CD14-positive monocyte (primary cell): ENCODE data around the gene UFSP2. TPM values are rescaled to one million over a fixed set of nuclear protein-coding genes. Genes with fewer than 3 reads are reported as not detected.

Source experiments
- DNase-seq, 3 donors: peaks; one replicate each; pipeline ENCODE4 v3.0.0-alpha.2; 2011 to 2022
- H2AFZ ChIP-seq: 2 replicates; pipeline ENCODE4 v1.6.0; 2012; ENCODE audit warnings: mild to moderate bottlenecking, low read depth, low read length, inconsistent platforms; ENCODE audit not compliant: insufficient read depth, poor library complexity, severe bottlenecking
- H3K27ac ChIP-seq, 2 donors: 1 replicate in 1 of 2; 2 replicates in 1 of 2; pipeline ENCODE4 v1.5.1; 2012 to 2013; ENCODE audit warnings: low read length in 2 of 2, control low read depth in 1 of 2, inconsistent platforms in 1 of 2, low read depth in 1 of 2, mild to moderate bottlenecking in 1 of 2
- H3K27me3 ChIP-seq, 2 donors: one replicate each; pipeline versions ENCODE4 v1.6.0 to v1.6.1; 2011 to 2013; ENCODE audit warnings: low read length in 2 of 2; ENCODE audit not compliant: control insufficient read depth in 2 of 2, insufficient read depth in 2 of 2
- H3K36me3 ChIP-seq, 2 donors: replicated peaks in 1 of 2; 1 replicate in 1 of 2; 2 replicates in 1 of 2; pipeline versions ENCODE4 v1.5.1 to v1.6.1; 2012 to 2013; ENCODE audit warnings: low read length in 2 of 2, control low read depth in 1 of 2, inconsistent platforms in 1 of 2, mild to moderate bottlenecking in 1 of 2; ENCODE audit not compliant: insufficient read depth in 2 of 2, control insufficient read depth in 1 of 2
- H3K4me1 ChIP-seq, 2 donors: 1 replicate in 1 of 2; 2 replicates in 1 of 2; pipeline versions ENCODE4 v1.5.1 to v1.6.1; 2012 to 2013; ENCODE audit warnings: low read length in 2 of 2, control low read depth in 1 of 2, inconsistent platforms in 1 of 2, mild to moderate bottlenecking in 1 of 2, moderate library complexity in 1 of 2; ENCODE audit not compliant: insufficient read depth in 2 of 2, control insufficient read depth in 1 of 2
- H3K4me2 ChIP-seq: replicated peaks from 2 replicates; pipeline ENCODE3; 2012; ENCODE audit warnings: low read length, moderate library complexity, mild to moderate bottlenecking; ENCODE audit not compliant: poor library complexity, severe bottlenecking; ENCODE audit errors: extremely low read depth
- H3K4me3 ChIP-seq, 3 experiments: fragments of 200-600 bp in 1 of 3; sonication (generic) in 1 of 3; replicated peaks in 1 of 3; 1 replicate in 2 of 3; 2 replicates in 1 of 3; pipeline ENCODE4 v1.5.1; 2011 to 2013; ENCODE audit warnings: low read length in 3 of 3, mild to moderate bottlenecking in 3 of 3, control low read depth in 2 of 3, low read depth in 2 of 3, inconsistent platforms in 1 of 3, moderate library complexity in 1 of 3
- H3K79me2 ChIP-seq: 2 replicates; pipeline ENCODE4 v1.6.0; 2012; ENCODE audit warnings: mild to moderate bottlenecking, control low read depth, inconsistent platforms, low read length, moderate library complexity; ENCODE audit not compliant: insufficient read depth
- H3K9ac ChIP-seq: 2 replicates; pipeline ENCODE4 v1.6.0; 2017; ENCODE audit warnings: low read length, mild to moderate bottlenecking; ENCODE audit not compliant: insufficient read depth, poor library complexity, severe bottlenecking
- H3K9me3 ChIP-seq, 2 donors: replicated peaks in 1 of 2; 1 replicate in 1 of 2; 2 replicates in 1 of 2; pipeline versions ENCODE4 v1.5.1 to v1.6.1; 2012 to 2013; ENCODE audit warnings: low read length in 2 of 2, control low read depth in 1 of 2; ENCODE audit not compliant: control insufficient read depth in 1 of 2, insufficient read depth in 1 of 2
- H4K20me1 ChIP-seq: 2 replicates; pipeline ENCODE4 v1.6.0; 2012; ENCODE audit warnings: mild to moderate bottlenecking, low read length, control low read depth, moderate library complexity; ENCODE audit not compliant: insufficient read depth
- H3K27ac Mint-ChIP-seq, 7 donors: one replicate each; pipeline ENCODE4 v1.8.0; 2020; ENCODE audit warnings: mild to moderate bottlenecking in 7 of 7, mixed read lengths in 7 of 7, moderate library complexity in 6 of 7, inconsistent platforms in 2 of 7
- H3K27me3 Mint-ChIP-seq, 3 donors: one replicate each; pipeline ENCODE4 v1.8.0; 2021 to 2022; ENCODE audit warnings: low read depth in 3 of 3, mild to moderate bottlenecking in 3 of 3, mixed read lengths in 3 of 3, moderate library complexity in 3 of 3, inconsistent platforms in 1 of 3
- H3K36me3 Mint-ChIP-seq, 2 donors: one replicate each; pipeline ENCODE4 v1.8.0; 2020; ENCODE audit warnings: mixed read lengths in 2 of 2, inconsistent platforms in 1 of 2, mild to moderate bottlenecking in 1 of 2
- H3K4me1 Mint-ChIP-seq: one replicate; pipeline ENCODE4 v1.8.0; 2020; ENCODE audit warnings: mild to moderate bottlenecking, mixed read lengths
- H3K4me3 Mint-ChIP-seq, 2 donors: one replicate each; pipeline ENCODE4 v1.8.0; 2020; ENCODE audit warnings: mild to moderate bottlenecking in 2 of 2, mixed read lengths in 2 of 2, moderate library complexity in 1 of 2
- H3K9me3 Mint-ChIP-seq, 7 donors: one replicate each; pipeline ENCODE4 v1.8.0; 2020 to 2022; ENCODE audit warnings: mixed read lengths in 7 of 7, mild to moderate bottlenecking in 6 of 7, moderate library complexity in 6 of 7, inconsistent platforms in 2 of 7
- WGBS: methylation state at CpG from one replicate; pipeline ENCODE4 v1.1.5; 2013; ENCODE audit warnings: missing lambda C conversion rate; ENCODE audit not compliant: insufficient coverage; 5-methylcytosine and 5-hydroxymethylcytosine counted together
- intact Hi-C, 2 donors: fragments of 100-400 bp; cut with micrococcal nuclease; formaldehyde crosslinking; loops; one replicate each; pipeline versions ENCODE4 v1.15.0 to v1.15.1; 2023
- polyA plus RNA-seq, 3 donors: library from polyadenylated mRNA; depleted of rRNA in 1 of 3; unstranded in 2 of 3; stranded (reverse) in 1 of 3; fragments of 300-500 nt in 2 of 3; fragments of >200 nt in 1 of 3; fragmentation: Illumina TruSeq in 2 of 3; gene quantifications; 1 replicate in 2 of 3; 2 replicates in 1 of 3; pipeline ENCODE4 v1.2.3, GENCODE V29; 2012 to 2021
- TF ChIP-seq, protein P1 (sequence below): fragments of 200-600 bp; IDR thresholded peaks from one replicate; pipeline ENCODE4 v1.8.0; 2022; ENCODE audit warnings: antibody characterized with exemption, mild to moderate bottlenecking

Gene UFSP2
- polyA plus RNA-seq, 3 donors: 6.8 to 23.5 (median 13.8) TPM

DNA sequence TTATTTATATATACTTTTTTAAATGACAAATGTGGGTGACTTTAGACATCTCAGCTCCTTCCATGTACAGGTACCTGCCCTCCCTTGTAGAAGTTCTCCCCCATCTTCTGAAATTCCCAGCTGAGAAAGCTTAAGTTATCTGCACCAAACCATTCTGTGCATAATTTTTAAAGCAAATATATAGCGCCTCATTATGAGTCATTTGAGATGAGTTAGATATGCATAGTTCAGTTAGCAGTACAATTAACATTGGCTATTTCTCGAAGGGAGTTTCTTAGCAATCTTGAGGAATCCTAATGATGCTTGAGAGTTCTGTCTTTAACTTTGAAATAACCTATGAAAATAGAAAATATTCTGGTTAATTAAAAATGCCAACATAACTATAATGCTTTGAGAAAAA is 19.4 kb upstream of the UFSP2 start:
- Histone ChIP-seq H3K79me2 (no peaks in the 10 kb centered on the region), H4K20me1 (no peaks in the 10 kb centered on the region), H3K9ac (no peak overlapping the region), H2AFZ (no peak overlapping the region), H3K36me3 (no peaks in the 10 kb centered on the region), H3K27ac (no peak overlapping the region), H3K4me2 (no peak overlapping the region), H3K4me3 (no peak overlapping the region), H3K4me1 (no peaks in the 10 kb centered on the region), H3K9me3 (no peaks in the 10 kb centered on the region), H3K27me3 (peaks cover 3 to 7% of the 10 kb centered on the region in 2 donors)
- TF ChIP-seq, protein P1, sequence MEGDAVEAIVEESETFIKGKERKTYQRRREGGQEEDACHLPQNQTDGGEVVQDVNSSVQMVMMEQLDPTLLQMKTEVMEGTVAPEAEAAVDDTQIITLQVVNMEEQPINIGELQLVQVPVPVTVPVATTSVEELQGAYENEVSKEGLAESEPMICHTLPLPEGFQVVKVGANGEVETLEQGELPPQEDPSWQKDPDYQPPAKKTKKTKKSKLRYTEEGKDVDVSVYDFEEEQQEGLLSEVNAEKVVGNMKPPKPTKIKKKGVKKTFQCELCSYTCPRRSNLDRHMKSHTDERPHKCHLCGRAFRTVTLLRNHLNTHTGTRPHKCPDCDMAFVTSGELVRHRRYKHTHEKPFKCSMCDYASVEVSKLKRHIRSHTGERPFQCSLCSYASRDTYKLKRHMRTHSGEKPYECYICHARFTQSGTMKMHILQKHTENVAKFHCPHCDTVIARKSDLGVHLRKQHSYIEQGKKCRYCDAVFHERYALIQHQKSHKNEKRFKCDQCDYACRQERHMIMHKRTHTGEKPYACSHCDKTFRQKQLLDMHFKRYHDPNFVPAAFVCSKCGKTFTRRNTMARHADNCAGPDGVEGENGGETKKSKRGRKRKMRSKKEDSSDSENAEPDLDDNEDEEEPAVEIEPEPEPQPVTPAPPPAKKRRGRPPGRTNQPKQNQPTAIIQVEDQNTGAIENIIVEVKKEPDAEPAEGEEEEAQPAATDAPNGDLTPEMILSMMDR: no peak
- no peaks in the 10 kb centered on the region for H3K4me1 Mint-ChIP-seq
- no peaks in the 10 kb centered on the region for H3K36me3 Mint-ChIP-seq
- no peak for DNase-seq
- intact Hi-C loops: no loop called here
- no CpG with 5 or more reads among the region's 2 CpGs for WGBS
- no peak overlapping the region for H3K27ac Mint-ChIP-seq
- H3K4me3 Mint-ChIP-seq: no peak overlapping the region
- no peaks in the 10 kb centered on the region for H3K9me3 Mint-ChIP-seq
- H3K27me3 Mint-ChIP-seq: peaks cover 7 to 13% (median 9%) of the 10 kb centered on the region in 3 donors

DNA sequence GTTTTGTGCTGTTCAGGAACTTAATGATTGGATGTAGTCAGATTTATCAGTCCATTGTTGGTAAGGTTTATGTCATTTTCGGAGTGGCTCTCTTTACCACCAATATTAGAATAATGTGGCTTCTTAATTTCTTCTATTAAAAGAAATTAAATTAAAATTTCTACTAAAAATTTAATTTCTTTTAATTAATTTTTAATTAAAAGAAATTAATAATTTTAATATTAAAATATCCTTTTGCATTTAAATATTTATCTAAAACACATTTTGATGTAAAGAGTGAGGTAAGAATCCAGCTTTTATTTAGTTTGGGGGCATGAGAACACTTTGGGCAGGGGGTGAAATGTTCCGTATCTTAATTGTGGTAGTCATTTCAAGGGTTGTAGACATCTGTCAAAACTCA is 15.7 kb upstream of the UFSP2 start:
- intact Hi-C loops: no loop called here
- H3K27ac Mint-ChIP-seq: no peak overlapping the region
- H3K4me3 Mint-ChIP-seq: no peak overlapping the region
- WGBS: 67% methylated on average over 1 of the region's 2 CpGs
- Histone ChIP-seq H2AFZ (no peak overlapping the region), H3K27me3 (peaks cover 16 to 19% of the 10 kb centered on the region in 2 donors), H3K36me3 (no peaks in the 10 kb centered on the region), H4K20me1 (no peaks in the 10 kb centered on the region), H3K9me3 (no peaks in the 10 kb centered on the region), H3K9ac (no peak overlapping the region), H3K79me2 (no peaks in the 10 kb centered on the region), H3K4me1 (no peaks in the 10 kb centered on the region), H3K4me2 (no peak overlapping the region), H3K27ac (no peak overlapping the region), H3K4me3 (no peak overlapping the region)
- peaks cover 3 to 8% (median 4%) of the 10 kb centered on the region in 3 donors for H3K27me3 Mint-ChIP-seq
- no peaks in the 10 kb centered on the region for H3K4me1 Mint-ChIP-seq
- no peaks in the 10 kb centered on the region for H3K9me3 Mint-ChIP-seq
- no peaks in the 10 kb centered on the region for H3K36me3 Mint-ChIP-seq
- TF ChIP-seq, protein P1: no peak
- no peak for DNase-seq
